Lung (tissue), 12 donors: Measurements from ENCODE around the gene KIF25. TPM values are rescaled to one million over a fixed set of nuclear protein-coding genes. Genes with fewer than 3 reads are reported as not detected.

Experiments used
- ATAC-seq: fragments of 200-7000 bp; cut with Tn5 transposase; one replicate; pipeline ENCODE4 v1.9.1; 2020; ENCODE audit warnings: moderate number of reproducible peaks; ENCODE audit not compliant: insufficient read depth, low FRiP score
- DNase-seq, 3 donors: peaks; one replicate each; pipeline ENCODE4 v3.0.0-alpha.2; 2013 to 2017
- H3K27ac ChIP-seq, 2 donors: one replicate each; pipeline ENCODE4 v1.5.1; 2013; ENCODE audit warnings: mild to moderate bottlenecking in 2 of 2, moderate library complexity in 2 of 2, control low read depth in 1 of 2, inconsistent platforms in 1 of 2, low read depth in 1 of 2, low read length in 1 of 2
- H3K27me3 ChIP-seq, 3 donors: one replicate each; pipeline ENCODE4 v1.5.1; 2013; ENCODE audit warnings: low read length in 2 of 3; ENCODE audit not compliant: control insufficient read depth in 3 of 3, insufficient read depth in 3 of 3
- H3K36me3 ChIP-seq, 4 donors: one replicate each; pipeline ENCODE4 v1.5.1; 2013; ENCODE audit warnings: low read length in 4 of 4, mild to moderate bottlenecking in 1 of 4, moderate library complexity in 1 of 4; ENCODE audit not compliant: control insufficient read depth in 4 of 4, insufficient read depth in 4 of 4
- H3K4me1 ChIP-seq, 5 donors: one replicate each; pipeline ENCODE4 v1.5.1; 2013; ENCODE audit warnings: low read length in 5 of 5, mild to moderate bottlenecking in 2 of 5, moderate library complexity in 1 of 5; ENCODE audit not compliant: control insufficient read depth in 5 of 5, insufficient read depth in 5 of 5
- H3K4me3 ChIP-seq: one replicate; pipeline ENCODE4 v1.5.1; 2013; ENCODE audit warnings: mild to moderate bottlenecking, control low read depth, moderate library complexity
- H3K9ac ChIP-seq, 2 donors: one replicate each; pipeline ENCODE4 v1.5.1; 2013; ENCODE audit warnings: low read length in 2 of 2, control low read depth in 1 of 2; ENCODE audit not compliant: insufficient read depth in 1 of 2
- H3K9me3 ChIP-seq, 4 donors: one replicate each; pipeline ENCODE4 v1.5.1; 2013; ENCODE audit warnings: low read length in 3 of 4, mild to moderate bottlenecking in 1 of 4, moderate library complexity in 1 of 4; ENCODE audit not compliant: control insufficient read depth in 4 of 4, insufficient read depth in 3 of 4
- WGBS, 2 donors: extraction: QIAGEN DNeasy Blood & Tissue Kit; methylation state at CpG; one replicate each; pipeline ENCODE4 v1.1.7; 2013; 5-methylcytosine and 5-hydroxymethylcytosine counted together
- polyA plus RNA-seq, 2 donors: library from polyadenylated mRNA; stranded (reverse); fragments of 200-250 nt; gene quantifications; one replicate each; pipeline ENCODE4 v1.2.1, GENCODE V29; 2013
- total RNA-seq, 2 donors: library from RNA; depleted of rRNA in 1 of 2; stranded (reverse); fragments of >200 nt in 1 of 2; gene quantifications; one replicate each; pipeline ENCODE4 v1.2.1, GENCODE V29; 2014 to 2021
- TF ChIP-seq, protein P1 (sequence below): IDR thresholded peaks from 2 replicates; pipeline ENCODE4 v1.5.1; 2012; ENCODE audit warnings: mild to moderate bottlenecking; ENCODE audit errors: control extremely low read depth, extremely low read depth
- donor health status: control.
- donor health status: control.
- donor health status: Bipolar disorder and iron deficiency.
- donor health status: healthy.
- donor health status: DM: yes; HTN: yes; CAD: no.

Gene KIF25
- total and polyA plus RNA-seq, 4 donors = 0.24 to 5.3 (median 0.53) TPM

DNA sequence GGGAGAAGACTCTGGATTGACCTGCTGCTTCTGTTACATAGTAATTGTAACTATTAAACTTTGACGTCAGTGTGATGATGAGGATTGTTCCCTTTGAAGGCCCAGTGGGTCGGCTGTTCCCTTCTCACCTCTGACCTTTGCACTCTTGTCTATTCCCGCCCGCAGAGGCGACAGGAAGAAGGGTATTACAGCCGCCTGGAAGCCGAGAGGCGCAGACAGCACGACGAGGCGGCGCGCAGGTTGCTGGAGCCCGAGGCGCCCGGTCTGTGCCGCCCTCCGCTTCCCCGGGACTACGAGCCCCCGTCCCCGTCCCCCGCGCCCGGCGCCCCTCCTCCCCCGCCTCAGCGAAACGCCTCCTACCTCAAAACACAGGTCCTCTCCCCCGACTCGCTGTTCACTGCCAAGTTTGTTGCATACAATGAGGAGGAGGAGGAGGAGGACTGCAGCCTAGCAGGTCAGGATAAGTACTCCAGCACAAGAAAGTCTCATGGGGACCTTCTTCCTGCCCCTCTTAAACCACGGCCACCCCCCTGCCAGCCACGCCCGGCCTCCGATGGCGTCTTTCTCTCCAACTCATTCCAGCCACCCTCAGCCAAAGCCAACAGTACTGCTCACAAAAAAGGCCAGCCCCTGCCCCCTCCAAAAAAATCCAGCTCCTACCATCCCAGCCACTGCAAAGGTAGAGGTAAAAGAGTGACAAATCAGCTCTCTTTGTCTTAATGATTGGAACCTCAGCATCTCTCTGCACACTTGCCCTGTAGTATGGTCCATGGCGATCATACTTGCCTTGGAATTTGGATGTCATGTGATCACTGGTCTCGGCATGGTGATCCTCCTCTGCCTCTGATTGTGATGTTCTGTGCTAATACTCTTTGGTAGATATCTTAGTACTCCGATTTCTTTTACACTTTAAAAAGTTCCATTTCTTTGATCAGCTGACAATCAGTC lies 31.6 kb upstream of the KIF25 start:
- TF ChIP-seq, protein P1, sequence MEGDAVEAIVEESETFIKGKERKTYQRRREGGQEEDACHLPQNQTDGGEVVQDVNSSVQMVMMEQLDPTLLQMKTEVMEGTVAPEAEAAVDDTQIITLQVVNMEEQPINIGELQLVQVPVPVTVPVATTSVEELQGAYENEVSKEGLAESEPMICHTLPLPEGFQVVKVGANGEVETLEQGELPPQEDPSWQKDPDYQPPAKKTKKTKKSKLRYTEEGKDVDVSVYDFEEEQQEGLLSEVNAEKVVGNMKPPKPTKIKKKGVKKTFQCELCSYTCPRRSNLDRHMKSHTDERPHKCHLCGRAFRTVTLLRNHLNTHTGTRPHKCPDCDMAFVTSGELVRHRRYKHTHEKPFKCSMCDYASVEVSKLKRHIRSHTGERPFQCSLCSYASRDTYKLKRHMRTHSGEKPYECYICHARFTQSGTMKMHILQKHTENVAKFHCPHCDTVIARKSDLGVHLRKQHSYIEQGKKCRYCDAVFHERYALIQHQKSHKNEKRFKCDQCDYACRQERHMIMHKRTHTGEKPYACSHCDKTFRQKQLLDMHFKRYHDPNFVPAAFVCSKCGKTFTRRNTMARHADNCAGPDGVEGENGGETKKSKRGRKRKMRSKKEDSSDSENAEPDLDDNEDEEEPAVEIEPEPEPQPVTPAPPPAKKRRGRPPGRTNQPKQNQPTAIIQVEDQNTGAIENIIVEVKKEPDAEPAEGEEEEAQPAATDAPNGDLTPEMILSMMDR = no peak
- Histone ChIP-seq H3K4me1 (peaks cover 0 to 37% (median 11%) of the 10 kb centered on the region in 5 donors), H3K9ac (peak overlapping the region in 1 of 2 donors; percentile 0), H3K4me3 (no peak overlapping the region), H3K27me3 (no peaks in the 10 kb centered on the region), H3K27ac (peak overlapping the region; percentile 17 to 75), H3K9me3 (no peaks in the 10 kb centered on the region), H3K36me3 (peaks cover 17 to 70% (median 26%) of the 10 kb centered on the region in 4 donors)
- 76 to 84% methylated on average over 38 to 39 of the region's 39 CpGs for WGBS, 2 donors
- ATAC-seq (peak; percentile 4), DNase-seq (peak in 1 of 3 donors; percentile 24)

DNA sequence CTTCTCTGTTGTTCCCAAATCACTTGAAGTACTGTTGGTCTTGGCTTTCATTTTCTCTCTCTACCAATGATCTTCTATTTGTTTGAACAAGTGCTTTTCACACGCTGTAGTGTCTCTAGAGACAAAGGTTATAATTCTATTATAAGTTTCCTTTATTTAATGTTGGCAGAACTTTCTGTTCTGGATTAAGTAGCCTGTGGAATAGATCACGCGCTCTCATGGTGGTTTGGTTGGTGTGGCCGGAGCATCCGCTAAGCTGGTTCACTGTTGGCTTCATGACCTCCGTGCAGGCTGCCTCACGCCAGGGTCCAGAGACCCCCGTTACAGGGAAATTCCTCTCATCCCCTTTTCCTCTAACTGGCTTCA lies 30.9 kb upstream of the KIF25 start:
- H3K4me3 ChIP-seq = no peak overlapping the region
- H3K4me1 ChIP-seq = peaks cover 0 to 37% (median 11%) of the 10 kb centered on the region in 5 donors
- H3K27ac ChIP-seq = peak overlapping the region in 1 of 2 donors; percentile 1
- H3K27me3 ChIP-seq = no peaks in the 10 kb centered on the region
- H3K36me3 ChIP-seq = peaks cover 17 to 74% (median 28%) of the 10 kb centered on the region in 4 donors
- no peaks in the 10 kb centered on the region for H3K9me3 ChIP-seq
- TF ChIP-seq, protein P1 = no peak
- DNase-seq (no peak), ATAC-seq (no peak)
- WGBS, 2 donors = 84 to 85% methylated on average over 8 of the region's 8 CpGs
- peak overlapping the region in 1 of 2 donors; percentile 0 for H3K9ac ChIP-seq

DNA sequence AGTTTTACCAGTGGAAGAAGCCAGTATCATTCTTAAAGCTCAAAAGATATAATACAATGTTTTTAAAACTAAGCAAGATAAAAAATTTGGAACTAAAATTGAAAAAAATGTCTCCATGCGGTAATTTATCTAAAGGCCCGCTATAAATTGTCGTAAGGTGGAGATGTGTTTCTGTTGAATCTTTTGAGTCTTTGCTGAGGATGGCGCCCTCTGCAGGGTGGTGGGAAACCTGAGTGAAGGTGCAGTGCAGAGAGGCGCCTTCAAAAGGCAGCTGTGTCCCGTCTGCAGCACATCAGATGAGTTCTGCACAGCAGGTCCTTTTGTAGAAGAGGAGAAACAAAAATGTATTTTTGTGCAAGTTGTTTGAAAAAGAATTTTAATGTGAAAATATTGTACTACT lies 29.4 kb upstream of the KIF25 start:
- Histone ChIP-seq H3K4me3 (no peak overlapping the region), H3K9ac (no peak overlapping the region), H3K27me3 (no peaks in the 10 kb centered on the region), H3K9me3 (no peaks in the 10 kb centered on the region), H3K27ac (no peak overlapping the region), H3K4me1 (peaks cover 0 to 34% (median 6%) of the 10 kb centered on the region in 5 donors), H3K36me3 (peaks cover 14 to 69% (median 23%) of the 10 kb centered on the region in 4 donors)
- no peak for ATAC-seq
- WGBS, 2 donors = 78 to 92% methylated on average over 6 of the region's 6 CpGs
- peak in 1 of 3 donors; percentile 53 for DNase-seq
- TF ChIP-seq, protein P1 = peak; percentile 13
